Activated naive CD8-positive, alpha-beta T cell treated with anti-CD3 and anti-CD28 coated beads, Interleukin-2, amount 50 U/mL, for 16 hours (primary cell): ENCODE measurements around the gene OR2AG2.

ENCODE experiments used
- DNase-seq: peaks from one replicate; pipeline ENCODE4 v3.0.0-alpha.2; 2020; ENCODE audit warnings: low read depth, low spot score

The OR2AG2 gene

DNA sequence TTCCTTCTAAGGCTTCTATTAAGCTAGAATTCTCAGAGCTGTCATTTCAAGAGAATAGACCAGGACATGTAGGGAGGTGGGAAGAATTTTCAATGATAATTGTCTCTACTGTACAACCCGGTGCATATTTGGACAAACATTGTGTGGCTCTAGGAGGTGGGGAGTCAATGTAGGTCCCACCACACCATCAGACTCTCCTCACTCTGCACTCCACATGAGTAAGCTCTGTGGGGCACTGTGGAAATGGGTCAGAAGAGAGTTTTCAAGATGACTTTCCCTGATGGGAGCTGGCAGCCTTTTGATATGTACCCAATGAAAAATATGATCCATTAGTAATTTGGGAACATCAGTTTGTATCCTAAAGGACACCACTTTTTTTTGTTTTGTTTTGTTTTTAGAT lies 33.2 kb downstream of the OR2AG2 start:
- no peak for DNase-seq

DNA sequence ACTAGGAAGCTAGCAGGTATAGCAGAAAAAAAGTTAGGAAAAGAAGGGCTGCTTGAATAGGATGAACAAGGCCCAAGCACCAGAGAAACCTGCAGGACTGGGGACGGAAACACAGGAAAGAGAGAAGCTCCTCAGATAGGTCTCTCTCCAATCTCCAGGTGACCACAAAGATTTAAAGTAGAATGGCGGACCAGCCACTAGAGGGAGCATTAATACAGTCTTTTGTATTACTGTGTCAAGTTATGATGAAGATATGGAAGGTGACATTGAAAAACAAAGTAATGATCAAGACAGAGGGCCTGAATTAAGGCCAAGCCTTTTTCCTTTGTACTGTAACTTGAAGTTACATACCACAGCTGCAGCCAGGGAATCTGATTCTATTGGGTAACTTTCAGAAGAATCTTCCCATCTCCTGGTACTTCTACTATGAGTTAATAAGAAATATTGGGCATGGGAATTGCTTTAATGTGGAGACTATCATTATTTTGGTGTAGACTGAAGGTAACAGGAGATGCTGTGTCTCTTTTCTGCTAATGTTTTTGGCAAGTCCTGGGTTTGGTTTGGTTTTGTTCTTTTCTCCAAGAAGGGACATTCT lies 33.8 kb downstream of the OR2AG2 start:
- DNase-seq: peak; percentile 34

DNA sequence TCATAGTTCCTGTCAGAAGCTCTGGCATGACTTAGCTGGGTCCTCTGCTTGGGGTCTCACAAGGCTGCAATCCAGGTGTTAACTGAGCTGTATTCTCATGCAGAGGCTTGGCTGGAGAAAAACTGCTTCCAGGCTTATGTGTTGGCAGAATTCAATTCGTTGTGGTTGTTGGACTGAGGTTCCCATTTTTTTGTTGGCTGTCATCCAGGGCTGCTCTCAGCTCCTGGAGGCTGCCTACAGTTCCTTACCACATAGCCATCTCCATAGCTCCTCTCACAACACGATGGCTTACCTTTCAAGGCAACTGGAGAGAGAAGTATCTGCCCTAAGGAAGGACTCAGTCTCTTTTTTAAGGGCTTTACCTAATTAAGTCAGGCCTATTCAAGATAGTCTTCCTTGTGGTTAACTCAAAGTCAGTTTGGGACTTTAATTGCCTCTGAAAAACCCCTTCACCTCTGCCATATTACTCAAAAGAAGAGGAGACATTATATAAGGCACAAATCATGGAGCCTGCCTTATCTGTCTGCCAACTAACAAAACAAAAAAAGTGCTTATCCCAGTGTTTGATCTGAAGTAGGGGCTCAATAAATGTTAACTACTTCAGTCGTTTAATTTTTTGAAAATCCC lies 35.2 kb downstream of the OR2AG2 start:
- DNase-seq: no peak

DNA sequence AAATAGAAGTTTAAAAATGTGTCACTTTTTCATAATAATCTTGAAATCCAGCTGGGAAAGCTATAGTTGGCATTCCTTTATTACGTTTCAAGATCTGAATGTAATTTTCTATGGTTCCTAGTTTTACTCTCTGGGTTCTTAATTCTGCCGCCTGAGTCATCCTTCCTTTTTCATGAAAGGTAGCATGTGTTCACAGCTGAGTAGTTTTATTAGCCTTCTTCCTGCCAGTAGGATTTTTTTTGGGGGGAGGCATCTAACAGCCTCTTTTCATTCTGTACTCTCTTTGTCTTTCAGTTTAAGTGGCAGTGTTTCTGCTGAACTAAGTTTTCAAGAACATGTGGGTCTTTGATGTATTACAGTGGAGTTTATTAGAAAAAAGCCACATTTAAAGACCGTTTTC lies 36.5 kb downstream of the OR2AG2 start:
- no peak for DNase-seq

DNA sequence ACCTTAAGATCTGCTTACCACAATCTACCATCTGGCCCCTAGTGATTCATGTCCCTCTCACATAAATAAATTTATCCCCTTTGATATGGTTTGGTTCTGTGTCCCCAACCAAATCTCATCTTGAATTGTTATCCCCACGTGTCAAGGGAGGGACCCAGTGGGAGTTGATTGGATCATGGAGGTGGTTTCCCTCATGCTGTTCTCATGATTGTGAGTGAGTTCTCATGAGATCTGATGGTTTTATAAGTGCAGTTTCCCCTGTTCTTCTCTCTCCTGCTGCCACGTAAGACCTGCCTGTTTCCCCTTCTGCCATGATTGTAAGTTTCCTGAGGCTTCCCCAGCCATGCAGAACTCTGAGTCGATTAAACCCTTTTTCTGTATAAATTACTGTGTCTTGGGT lies 37.2 kb downstream of the OR2AG2 start:
- no peak for DNase-seq

DNA sequence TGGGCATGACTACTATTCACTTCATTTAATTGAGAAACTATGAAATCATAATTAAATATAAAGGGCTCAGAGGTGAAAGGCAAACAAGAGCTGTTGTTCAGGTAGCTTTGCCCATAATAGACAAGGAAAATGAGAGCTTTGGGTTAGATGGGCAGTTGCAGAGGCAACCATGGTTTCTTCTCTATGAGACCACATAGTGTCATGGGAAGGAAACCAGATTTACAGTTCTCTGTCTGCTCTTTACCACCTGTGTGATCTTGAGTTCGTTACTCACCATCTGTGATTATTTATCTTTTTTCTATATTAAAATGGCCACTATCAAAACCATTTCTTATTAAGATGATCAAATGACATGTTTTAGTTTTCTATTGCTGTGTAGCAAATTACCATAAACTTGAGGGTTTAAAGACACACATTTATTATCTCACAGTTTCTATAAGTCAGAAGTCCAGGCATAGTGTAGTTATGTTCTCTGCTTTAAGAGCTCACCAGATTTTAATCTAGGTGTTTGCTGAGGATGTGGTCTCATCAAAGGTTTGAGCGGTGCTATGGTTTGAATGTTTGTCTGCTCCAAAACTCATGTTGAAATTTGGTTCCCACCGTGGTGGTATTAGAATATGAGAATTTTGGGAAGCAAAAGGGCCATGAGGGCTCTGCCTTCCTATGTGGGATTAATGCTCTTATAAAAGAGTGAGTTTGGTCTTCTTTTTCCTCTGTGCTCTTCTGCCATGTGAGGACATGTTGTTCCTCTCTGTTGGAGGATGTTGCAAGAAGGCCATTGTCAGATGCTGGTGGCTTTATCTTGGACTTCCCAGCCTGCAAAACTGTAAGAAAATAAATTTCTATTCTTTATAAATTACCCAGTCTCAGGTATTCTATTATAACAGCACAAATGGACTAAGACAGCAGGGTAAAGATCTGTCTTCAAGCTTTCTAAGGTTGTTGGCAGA lies 38.2 kb downstream of the OR2AG2 start:
- DNase-seq: no peak

DNA sequence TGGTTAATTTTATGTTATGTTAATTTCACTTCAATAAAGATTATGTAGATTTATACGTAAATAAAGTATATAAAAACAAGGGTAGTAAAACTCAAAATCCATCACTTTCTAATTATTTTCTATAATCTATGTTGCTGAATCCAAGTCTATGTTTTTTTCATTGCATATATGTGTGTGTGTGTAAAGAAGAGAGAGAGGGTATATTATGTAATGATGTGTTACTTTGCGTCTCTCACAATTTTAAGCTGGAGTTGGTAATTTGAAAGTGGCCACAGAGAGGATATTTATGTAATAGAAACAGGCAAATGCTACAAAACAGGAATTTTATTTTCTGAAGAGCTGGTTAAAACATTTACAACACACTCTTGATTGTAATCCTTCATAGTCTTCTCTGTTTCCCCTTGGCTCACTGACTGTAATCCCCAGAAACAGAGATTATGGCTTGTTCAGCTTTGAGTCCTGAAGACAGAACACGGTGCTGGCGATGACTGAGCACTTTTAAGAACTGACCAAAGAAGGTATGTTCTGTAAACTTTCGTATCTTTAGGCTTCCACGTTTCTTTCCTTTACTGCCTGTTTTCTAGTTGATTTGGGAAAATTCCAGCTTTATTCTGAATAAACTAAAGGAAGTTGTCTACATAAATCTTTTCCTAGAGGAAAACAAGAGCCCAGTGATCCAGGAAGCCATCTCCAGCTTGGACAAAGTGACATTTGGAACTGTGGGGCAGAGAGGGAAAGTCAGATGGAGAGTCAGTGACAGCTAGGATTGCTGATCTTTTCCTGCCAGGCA lies 43.6 kb downstream of the OR2AG2 start:
- DNase-seq: no peak

DNA sequence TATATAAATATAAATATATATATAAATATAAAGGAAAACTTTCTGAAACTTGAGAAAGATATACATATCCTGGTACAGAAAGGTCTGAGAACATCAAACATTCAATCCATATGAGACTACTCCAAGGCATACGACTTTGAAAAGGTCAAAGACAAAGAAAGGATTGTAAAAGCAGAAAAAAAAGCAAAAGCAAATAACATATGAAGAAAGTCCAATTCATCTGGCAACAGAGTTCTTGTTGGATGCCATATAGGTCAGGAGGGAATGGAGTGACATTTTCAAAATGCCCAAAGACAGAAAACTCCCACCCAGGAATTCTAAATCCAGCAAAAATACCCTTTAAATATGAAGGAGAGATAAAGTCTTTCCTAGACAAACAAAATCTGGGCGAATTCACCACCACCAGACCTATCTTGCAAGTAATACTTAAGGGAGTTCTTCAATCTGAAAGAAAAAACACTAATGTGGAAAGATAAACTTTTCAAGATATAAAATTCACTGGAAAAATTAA lies 46.3 kb downstream of the OR2AG2 start:
- DNase-seq: no peak

DNA sequence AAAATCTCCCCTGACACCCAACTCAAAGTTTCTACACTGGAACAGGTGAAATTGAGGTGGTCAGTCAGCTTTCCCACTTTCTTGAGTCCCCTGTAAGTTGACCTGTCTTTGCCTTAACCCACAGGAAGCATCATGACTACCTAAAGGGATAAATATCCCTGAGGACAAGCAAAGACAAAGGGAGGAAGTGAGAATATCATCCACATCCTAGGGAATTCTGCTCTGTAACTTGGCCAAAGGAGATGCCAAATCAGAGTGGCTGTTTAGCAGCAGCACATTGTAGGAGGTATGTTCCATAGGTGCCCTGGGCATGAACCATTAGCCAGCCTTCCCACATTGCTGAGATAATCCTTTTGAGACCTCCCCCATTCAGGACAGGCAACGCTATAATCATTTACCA lies 47.8 kb downstream of the OR2AG2 start:
- no peak for DNase-seq

DNA sequence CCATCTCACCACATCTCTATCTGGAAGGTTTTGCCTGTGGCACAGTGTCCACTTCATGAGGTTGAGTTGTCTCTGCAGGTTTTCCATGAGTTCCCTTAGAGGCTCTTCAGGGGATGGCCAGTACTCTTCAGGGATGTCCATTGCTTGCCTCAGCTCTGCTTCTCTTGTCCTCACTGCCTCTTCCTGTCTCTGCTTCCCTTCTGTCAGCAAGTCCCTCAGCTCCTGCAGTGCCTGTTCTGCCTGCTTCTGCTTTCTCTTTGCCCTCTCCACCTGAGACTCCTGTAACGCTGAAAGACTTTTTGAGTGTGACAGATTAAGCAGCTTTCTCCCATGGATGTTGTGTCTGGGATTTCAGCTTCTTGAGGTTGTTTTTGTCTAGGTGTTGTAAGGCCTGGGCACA lies 50.4 kb downstream of the OR2AG2 start:
- DNase-seq: no peak

DNA sequence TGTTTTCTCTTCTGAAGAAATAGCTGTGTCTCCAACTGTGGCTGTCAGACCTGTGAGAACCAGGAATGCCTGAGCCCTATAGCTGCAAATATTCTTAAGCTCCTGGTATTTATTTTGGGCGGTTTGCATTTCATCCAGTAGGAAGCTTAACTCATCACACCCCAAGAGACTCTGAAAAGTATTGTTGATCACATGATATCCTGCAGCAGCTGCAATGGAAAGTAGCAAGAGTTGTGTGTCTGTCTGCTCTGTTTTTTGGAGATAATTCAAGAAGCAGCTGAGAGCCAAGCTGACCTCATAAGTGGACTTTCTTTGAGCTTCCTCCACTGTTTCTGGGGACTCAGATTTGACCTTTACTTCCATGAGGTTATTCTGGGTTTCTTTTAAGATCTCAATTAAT lies 52.2 kb downstream of the OR2AG2 start:
- DNase-seq: no peak

DNA sequence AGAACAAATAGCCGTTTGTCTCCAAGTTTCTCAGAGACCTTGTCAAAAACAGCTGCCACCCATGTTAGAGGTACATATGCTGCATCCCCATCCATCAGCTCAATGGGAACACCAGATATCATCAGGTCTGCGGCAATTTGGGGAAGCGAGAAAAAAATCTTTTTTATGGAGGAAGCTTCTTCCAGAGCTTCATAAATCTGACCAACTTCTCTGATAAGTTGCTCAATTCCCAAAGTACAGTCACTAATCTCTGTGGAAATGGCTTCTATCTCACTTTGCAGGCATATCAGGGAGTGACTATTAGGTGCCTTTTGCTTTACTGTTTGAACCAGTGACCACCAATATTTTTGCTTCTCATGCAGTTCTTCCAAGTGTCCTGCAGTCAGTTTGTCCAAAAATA lies 54.4 kb downstream of the OR2AG2 start:
- no peak for DNase-seq
